ENCODE data around the gene HMCN2. TPM values are rescaled to one million over a fixed set of nuclear protein-coding genes. Genes with fewer than 3 reads are reported as not detected.

HMCN2 gene
- total RNA-seq, 1 donor from 2014 or later: 7.3 TPM

GRCh38 chr9:130463763-130464745 lies 198.5 kb downstream of the HMCN2 start:
- DNase-seq: no peak
- intact Hi-C loops (cut with micrococcal nuclease): loop anchor here (5.0 kb wide), 1 partner anchor 218 kb away; no protein-coding TSS in a partner anchor
- ATAC-seq: no peak

GRCh38 chr9:130465383-130466096 lies 200.0 kb downstream of the HMCN2 start:
- intact Hi-C loops (cut with micrococcal nuclease): no loop called here
- ATAC-seq (no peak), DNase-seq (no peak)

GRCh38 chr9:130466537-130467217 lies 201.1 kb downstream of the HMCN2 start:
- ATAC-seq: no peak
- no peak for DNase-seq
- intact Hi-C loops (cut with micrococcal nuclease): no loop called here

GRCh38 chr9:130467316-130467715 lies 201.8 kb downstream of the HMCN2 start:
- DNase-seq (no peak), ATAC-seq (no peak)
- intact Hi-C loops (cut with micrococcal nuclease): no loop called here

GRCh38 chr9:130468566-130468965 lies 203.0 kb downstream of the HMCN2 start:
- intact Hi-C loops (cut with micrococcal nuclease): no loop called here
- DNase-seq (no peak), ATAC-seq (no peak)

GRCh38 chr9:130470269-130470668 lies 204.7 kb downstream of the HMCN2 start:
- DNase-seq (no peak), ATAC-seq (no peak)
- intact Hi-C loops (cut with micrococcal nuclease): no loop called here

GRCh38 chr9:130470950-130471349 lies 205.4 kb downstream of the HMCN2 start:
- intact Hi-C loops (cut with micrococcal nuclease): no loop called here
- no peak for DNase-seq
- no peak for ATAC-seq

GRCh38 chr9:130471411-130472183 lies 206.0 kb downstream of the HMCN2 start:
- no peak for ATAC-seq
- intact Hi-C loops (cut with micrococcal nuclease): no loop called here
- DNase-seq: no peak

GRCh38 chr9:130472184-130472705 lies 206.7 kb downstream of the HMCN2 start:
- ATAC-seq: no peak
- no peak for DNase-seq
- intact Hi-C loops (cut with micrococcal nuclease): no loop called here

- intact Hi-C loops (cut with micrococcal nuclease): no loop called here
- ATAC-seq (no peak), DNase-seq (no peak)
Measured at GRCh38 chr9:130473009-130473408, 207.4 kb downstream of the HMCN2 start.

- intact Hi-C loops (cut with micrococcal nuclease): no loop called here
- no peak for ATAC-seq
- DNase-seq: no peak
Measured at GRCh38 chr9:130473566-130473965, 208.0 kb downstream of the HMCN2 start.

GRCh38 chr9:130474106-130474505 lies 208.5 kb downstream of the HMCN2 start:
- no peak for ATAC-seq
- intact Hi-C loops (cut with micrococcal nuclease): no loop called here
- DNase-seq: no peak

- no peak for ATAC-seq
- intact Hi-C loops (cut with micrococcal nuclease): no loop called here
- no peak for DNase-seq
Measured at GRCh38 chr9:130476151-130476730, 210.7 kb downstream of the HMCN2 start.

GRCh38 chr9:130477564-130477963 lies 212.0 kb downstream of the HMCN2 start:
- DNase-seq (no peak), ATAC-seq (no peak)
- intact Hi-C loops (cut with micrococcal nuclease): no loop called here

- intact Hi-C loops (cut with micrococcal nuclease): no loop called here
- DNase-seq: no peak
- no peak for ATAC-seq
Measured at GRCh38 chr9:130478152-130478551, 212.6 kb downstream of the HMCN2 start.

- intact Hi-C loops (cut with micrococcal nuclease): no loop called here
- DNase-seq: no peak
- no peak for ATAC-seq
Measured at GRCh38 chr9:130478736-130479575, 213.4 kb downstream of the HMCN2 start.

GRCh38 chr9:130479587-130479986 lies 214.0 kb downstream of the HMCN2 start:
- intact Hi-C loops (cut with micrococcal nuclease): no loop called here
- no peak for DNase-seq
- ATAC-seq: no peak

- no peak for ATAC-seq
- DNase-seq: no peak
- intact Hi-C loops (cut with micrococcal nuclease): no loop called here
Measured at GRCh38 chr9:130480673-130481072, 215.1 kb downstream of the HMCN2 start.

Data from left ventricle myocardium superior (tissue), 1 donor.